ENCODE measurements around the gene ARHGAP6.

- TF ChIP-seq CTCF (CRISPR knock-in tag; IDR thresholded peaks at IDR 0.05) = no peak
- no peak for TF ChIP-seq SETDB1 (CRISPR knock-in tag; IDR thresholded peaks at IDR 0.05; ENCODE audit: borderline replicate concordance)
- TF ChIP-seq NR1H2 (CRISPR knock-in tag; IDR thresholded peaks at IDR 0.05; ENCODE audit: borderline replicate concordance, low read depth) = no peak
- no peak for TF ChIP-seq ZKSCAN8 (CRISPR knock-in tag; IDR thresholded peaks at IDR 0.05; ENCODE audit: borderline replicate concordance)
- no peak for TF ChIP-seq XRCC5 (optimal IDR thresholded peaks at IDR 0.05; ENCODE audit: low read length)
- TF ChIP-seq POLR2A (IDR thresholded peaks at IDR 0.05; ENCODE audit: insufficient read depth in 1 of 2, low read depth in 2 of 2, low read length in 2 of 2) = no peak
- no peak for TF ChIP-seq ZNF605 (CRISPR knock-in tag; IDR thresholded peaks at IDR 0.05)
- TF ChIP-seq PCBP2 (optimal IDR thresholded peaks at IDR 0.05; ENCODE audit: low read depth, low read length, poor library complexity, severe bottlenecking) = no peak
- TF ChIP-seq LBX2 (CRISPR knock-in tag; IDR thresholded peaks at IDR 0.05; ENCODE audit: borderline replicate concordance) = no peak
- no peak for TF ChIP-seq MTA3 (CRISPR knock-in tag; IDR thresholded peaks at IDR 0.05)
These were observed 17.3 kb upstream of the ARHGAP6 start for GRCh38 chrX:11683057-11683456.

All from HepG2 (cell line).